NCI-H2171 treated with DMSO at 0.1 percent for 48 hours (cell line): ENCODE data around the gene TRAPPC3.
"Not testable (repeated sequence)": the region's sequence is repeated elsewhere in the genome, so short reads cannot be mapped to it uniquely, and the experiment has no call there.

Experiments
- DNase-seq: peaks from one replicate; lab custom pipeline; 2025; lab: John Stamatoyannopoulos, UW

TRAPPC3 gene

GRCh38 chr1:36166938-36167905, 17.9 kb upstream of the TRAPPC3 start:
- no peak for DNase-seq

- DNase-seq = no peak
Observed at GRCh38 chr1:36166136-36166535, 16.9 kb upstream of the TRAPPC3 start.

- no peak for DNase-seq
Observed at GRCh38 chr1:36165145-36165544, 15.9 kb upstream of the TRAPPC3 start.

- DNase-seq = no peak
Observed at GRCh38 chr1:36164361-36164760, 15.1 kb upstream of the TRAPPC3 start.

GRCh38 chr1:36163426-36163825, 14.1 kb upstream of the TRAPPC3 start:
- no peak for DNase-seq

GRCh38 chr1:36162680-36163239, 13.5 kb upstream of the TRAPPC3 start:
- DNase-seq = no peak

- DNase-seq = no peak
Observed at GRCh38 chr1:36161641-36162531, 12.6 kb upstream of the TRAPPC3 start.

GRCh38 chr1:36160949-36161485, 11.7 kb upstream of the TRAPPC3 start:
- DNase-seq = no peak

GRCh38 chr1:36160388-36160948, 11.2 kb upstream of the TRAPPC3 start:
- no peak for DNase-seq

- no peak for DNase-seq
Observed at GRCh38 chr1:36159614-36160387, 10.5 kb upstream of the TRAPPC3 start.

- DNase-seq = not testable (repeated sequence)
Observed at GRCh38 chr1:36158827-36159252, 9.6 kb upstream of the TRAPPC3 start.

GRCh38 chr1:36157973-36158826, 8.9 kb upstream of the TRAPPC3 start:
- DNase-seq = no peak

GRCh38 chr1:36157115-36157903, 8.0 kb upstream of the TRAPPC3 start:
- DNase-seq = no peak

- peak; percentile 66 for DNase-seq
Observed at GRCh38 chr1:36156329-36157114, 7.2 kb upstream of the TRAPPC3 start.

GRCh38 chr1:36155408-36156328, 6.4 kb upstream of the TRAPPC3 start, which contains the start of gene MAP7D1:
TSS of gene MAP7D1 (plus strand) at chr1:36156160. CDS start at chr1:36156418, 258 bp downstream.
- DNase-seq = peak; percentile 69

GRCh38 chr1:36154765-36155407, 5.6 kb upstream of the TRAPPC3 start:
- peak; percentile 14 for DNase-seq

GRCh38 chr1:36154335-36154734, 5.0 kb upstream of the TRAPPC3 start:
- DNase-seq = no peak
